Liver (tissue), 3 donors: ENCODE measurements around the gene POLR2C.

Experiments
- FOXA1 ChIP-seq: IDR thresholded peaks from 2 replicates; pipeline ENCODE4 v1.6.1; 2016; ENCODE audit warnings: antibody characterized with exemption
- GABPA ChIP-seq, 2 donors: IDR thresholded peaks in 1 of 2; conservative IDR thresholded peaks in 1 of 2; 2 replicates each; pipeline ENCODE4 v1.6.1; 2016; ENCODE audit warnings: antibody characterized with exemption in 2 of 2, mild to moderate bottlenecking in 1 of 2, moderate library complexity in 1 of 2
- JUND ChIP-seq, 2 donors: IDR thresholded peaks; 2 replicates each; pipeline ENCODE4 v1.6.1; 2016; ENCODE audit warnings: antibody characterized with exemption in 2 of 2
- SP1 ChIP-seq: IDR thresholded peaks from 2 replicates; pipeline ENCODE4 v1.6.1; 2018; ENCODE audit warnings: antibody characterized with exemption, mild to moderate bottlenecking
- TAF1 ChIP-seq: conservative IDR thresholded peaks from 2 replicates; pipeline ENCODE4 v1.6.1; 2016; ENCODE audit warnings: antibody characterized with exemption, mild to moderate bottlenecking
- YY1 ChIP-seq: IDR thresholded peaks from 2 replicates; pipeline ENCODE4 v1.6.1; 2016; ENCODE audit warnings: antibody characterized with exemption, mild to moderate bottlenecking
- TF ChIP-seq, protein P1 (sequence below): fragments of 150-350 bp; IDR thresholded peaks from 2 replicates; pipeline ENCODE4 v1.5.1; 2017; ENCODE audit warnings: improper control_type of control experiment, low read depth, low read length; ENCODE audit not compliant: missing input control
- TF ChIP-seq, protein P2 (sequence below): IDR thresholded peaks from 2 replicates; pipeline ENCODE4 v1.6.1; 2016; ENCODE audit warnings: antibody characterized with exemption
- TF ChIP-seq, protein P3 (sequence below): IDR thresholded peaks from 2 replicates; pipeline ENCODE4 v1.6.1; 2016; ENCODE audit warnings: antibody characterized with exemption, mild to moderate bottlenecking
- donor health status: healthy.
- donor health status: healthy.

DNA sequence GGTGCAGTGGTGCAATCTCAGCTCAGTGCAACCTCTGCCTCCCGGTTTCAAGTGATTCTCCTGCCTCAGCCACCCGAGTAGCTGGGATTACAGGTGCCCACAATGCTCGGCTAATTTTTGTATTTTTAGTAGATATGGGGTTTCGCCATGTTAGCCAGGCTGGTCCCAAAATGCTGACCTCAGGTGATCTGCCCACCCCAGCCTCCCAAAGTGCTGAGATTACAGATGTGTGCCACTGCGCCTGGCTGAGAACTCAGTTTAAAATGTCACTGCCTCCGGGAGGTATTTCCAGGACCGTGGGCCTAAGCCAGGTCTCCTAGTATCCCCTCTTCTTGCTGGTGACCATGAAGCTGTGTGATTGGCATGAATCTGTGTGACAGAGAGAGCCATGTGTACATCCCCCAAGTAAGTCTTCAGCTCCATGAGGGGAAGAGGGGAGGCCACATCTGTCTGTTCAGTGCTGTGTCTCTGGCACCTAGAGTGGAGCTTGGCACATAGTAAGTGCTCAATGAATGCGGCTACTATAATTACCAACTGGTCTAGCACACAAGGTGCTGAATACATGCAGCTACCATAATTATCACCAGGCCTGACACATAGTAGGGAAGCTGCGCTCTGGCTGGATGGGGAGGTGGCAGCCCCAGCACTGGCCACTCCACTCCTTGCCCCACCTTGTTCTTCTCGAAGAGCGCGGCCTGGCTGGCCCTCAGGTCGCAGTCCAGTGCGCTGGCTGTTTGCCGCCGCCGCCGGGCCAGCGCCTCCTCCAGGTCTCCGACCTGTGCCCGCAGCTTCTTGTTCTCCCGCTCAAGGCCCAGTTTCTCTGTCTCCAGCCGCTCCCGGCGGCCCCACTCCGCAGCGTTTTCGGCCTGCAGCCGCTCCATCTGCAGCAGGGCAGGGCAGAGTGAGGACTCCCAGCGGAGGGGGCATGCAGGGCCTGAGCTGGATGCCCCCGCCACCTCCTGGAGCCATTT is 55.2 kb downstream of the POLR2C start:
- TF ChIP-seq GABPA (IDR thresholded peaks at IDR 0.05 in 1 of 2, conservative IDR thresholded peaks at IDR 0.05 in 1 of 2), result no peak
- no peak for TF ChIP-seq SP1
- TF ChIP-seq, protein P1, sequence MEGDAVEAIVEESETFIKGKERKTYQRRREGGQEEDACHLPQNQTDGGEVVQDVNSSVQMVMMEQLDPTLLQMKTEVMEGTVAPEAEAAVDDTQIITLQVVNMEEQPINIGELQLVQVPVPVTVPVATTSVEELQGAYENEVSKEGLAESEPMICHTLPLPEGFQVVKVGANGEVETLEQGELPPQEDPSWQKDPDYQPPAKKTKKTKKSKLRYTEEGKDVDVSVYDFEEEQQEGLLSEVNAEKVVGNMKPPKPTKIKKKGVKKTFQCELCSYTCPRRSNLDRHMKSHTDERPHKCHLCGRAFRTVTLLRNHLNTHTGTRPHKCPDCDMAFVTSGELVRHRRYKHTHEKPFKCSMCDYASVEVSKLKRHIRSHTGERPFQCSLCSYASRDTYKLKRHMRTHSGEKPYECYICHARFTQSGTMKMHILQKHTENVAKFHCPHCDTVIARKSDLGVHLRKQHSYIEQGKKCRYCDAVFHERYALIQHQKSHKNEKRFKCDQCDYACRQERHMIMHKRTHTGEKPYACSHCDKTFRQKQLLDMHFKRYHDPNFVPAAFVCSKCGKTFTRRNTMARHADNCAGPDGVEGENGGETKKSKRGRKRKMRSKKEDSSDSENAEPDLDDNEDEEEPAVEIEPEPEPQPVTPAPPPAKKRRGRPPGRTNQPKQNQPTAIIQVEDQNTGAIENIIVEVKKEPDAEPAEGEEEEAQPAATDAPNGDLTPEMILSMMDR, result no peak
- no peak for TF ChIP-seq TAF1
- TF ChIP-seq, protein P2, sequence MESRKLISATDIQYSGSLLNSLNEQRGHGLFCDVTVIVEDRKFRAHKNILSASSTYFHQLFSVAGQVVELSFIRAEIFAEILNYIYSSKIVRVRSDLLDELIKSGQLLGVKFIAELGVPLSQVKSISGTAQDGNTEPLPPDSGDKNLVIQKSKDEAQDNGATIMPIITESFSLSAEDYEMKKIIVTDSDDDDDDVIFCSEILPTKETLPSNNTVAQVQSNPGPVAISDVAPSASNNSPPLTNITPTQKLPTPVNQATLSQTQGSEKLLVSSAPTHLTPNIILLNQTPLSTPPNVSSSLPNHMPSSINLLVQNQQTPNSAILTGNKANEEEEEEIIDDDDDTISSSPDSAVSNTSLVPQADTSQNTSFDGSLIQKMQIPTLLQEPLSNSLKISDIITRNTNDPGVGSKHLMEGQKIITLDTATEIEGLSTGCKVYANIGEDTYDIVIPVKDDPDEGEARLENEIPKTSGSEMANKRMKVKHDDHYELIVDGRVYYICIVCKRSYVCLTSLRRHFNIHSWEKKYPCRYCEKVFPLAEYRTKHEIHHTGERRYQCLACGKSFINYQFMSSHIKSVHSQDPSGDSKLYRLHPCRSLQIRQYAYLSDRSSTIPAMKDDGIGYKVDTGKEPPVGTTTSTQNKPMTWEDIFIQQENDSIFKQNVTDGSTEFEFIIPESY, result no peak
- TF ChIP-seq YY1, result no peak
- TF ChIP-seq, protein P3, sequence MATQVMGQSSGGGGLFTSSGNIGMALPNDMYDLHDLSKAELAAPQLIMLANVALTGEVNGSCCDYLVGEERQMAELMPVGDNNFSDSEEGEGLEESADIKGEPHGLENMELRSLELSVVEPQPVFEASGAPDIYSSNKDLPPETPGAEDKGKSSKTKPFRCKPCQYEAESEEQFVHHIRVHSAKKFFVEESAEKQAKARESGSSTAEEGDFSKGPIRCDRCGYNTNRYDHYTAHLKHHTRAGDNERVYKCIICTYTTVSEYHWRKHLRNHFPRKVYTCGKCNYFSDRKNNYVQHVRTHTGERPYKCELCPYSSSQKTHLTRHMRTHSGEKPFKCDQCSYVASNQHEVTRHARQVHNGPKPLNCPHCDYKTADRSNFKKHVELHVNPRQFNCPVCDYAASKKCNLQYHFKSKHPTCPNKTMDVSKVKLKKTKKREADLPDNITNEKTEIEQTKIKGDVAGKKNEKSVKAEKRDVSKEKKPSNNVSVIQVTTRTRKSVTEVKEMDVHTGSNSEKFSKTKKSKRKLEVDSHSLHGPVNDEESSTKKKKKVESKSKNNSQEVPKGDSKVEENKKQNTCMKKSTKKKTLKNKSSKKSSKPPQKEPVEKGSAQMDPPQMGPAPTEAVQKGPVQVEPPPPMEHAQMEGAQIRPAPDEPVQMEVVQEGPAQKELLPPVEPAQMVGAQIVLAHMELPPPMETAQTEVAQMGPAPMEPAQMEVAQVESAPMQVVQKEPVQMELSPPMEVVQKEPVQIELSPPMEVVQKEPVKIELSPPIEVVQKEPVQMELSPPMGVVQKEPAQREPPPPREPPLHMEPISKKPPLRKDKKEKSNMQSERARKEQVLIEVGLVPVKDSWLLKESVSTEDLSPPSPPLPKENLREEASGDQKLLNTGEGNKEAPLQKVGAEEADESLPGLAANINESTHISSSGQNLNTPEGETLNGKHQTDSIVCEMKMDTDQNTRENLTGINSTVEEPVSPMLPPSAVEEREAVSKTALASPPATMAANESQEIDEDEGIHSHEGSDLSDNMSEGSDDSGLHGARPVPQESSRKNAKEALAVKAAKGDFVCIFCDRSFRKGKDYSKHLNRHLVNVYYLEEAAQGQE, result no peak
- no peak for TF ChIP-seq JUND (IDR thresholded peaks at IDR 0.05)
- TF ChIP-seq FOXA1, result no peak
